Fibroblast of mammary gland (primary cell): ENCODE results near the gene CDH22.

ENCODE experiments used
- DNase-seq: peaks from one replicate; pipeline ENCODE4 v3.0.0-alpha.2; 2010; ENCODE audit warnings: low read depth
- H3K4me3 ChIP-seq: 2 replicates; pipeline ENCODE4 v1.5.1; 2011; ENCODE audit warnings: low read depth, mild to moderate bottlenecking, low read length, moderate library complexity; ENCODE audit not compliant: control insufficient read depth
- CTCF ChIP-seq: conservative IDR thresholded peaks from 2 replicates; pipeline ENCODE4 v1.5.1; 2011; ENCODE audit warnings: low read depth, low read length, inconsistent platforms; ENCODE audit not compliant: control insufficient read depth, insufficient read depth

Gene CDH22

GRCh38 chr20:46343348-46343974 lies 35.2 kb upstream of the CDH22 start:
- DNase-seq, result no peak
- no peak overlapping the region for H3K4me3 ChIP-seq

GRCh38 chr20:46342451-46343347 lies 34.4 kb upstream of the CDH22 start:
- TF ChIP-seq CTCF, result no peak
- H3K4me3 ChIP-seq, result no peak overlapping the region
- DNase-seq, result no peak

More at GRCh38 chr20:46343348-46343974, 35.2 kb upstream of the CDH22 start:
- no peak for TF ChIP-seq CTCF

GRCh38 chr20:46342010-46342378 lies 33.7 kb upstream of the CDH22 start:
- no peak for TF ChIP-seq CTCF
- H3K4me3 ChIP-seq, result no peak overlapping the region
- no peak for DNase-seq

GRCh38 chr20:46341074-46342009 lies 33.0 kb upstream of the CDH22 start:
- no peak for DNase-seq

GRCh38 chr20:46339037-46339436 lies 30.7 kb upstream of the CDH22 start:
- no peak overlapping the region for H3K4me3 ChIP-seq
- DNase-seq, result no peak
- TF ChIP-seq CTCF, result no peak

More at GRCh38 chr20:46341074-46342009, 33.0 kb upstream of the CDH22 start:
- no peak for TF ChIP-seq CTCF
- no peak overlapping the region for H3K4me3 ChIP-seq

GRCh38 chr20:46336735-46337134 lies 28.4 kb upstream of the CDH22 start:
- no peak for TF ChIP-seq CTCF
- no peak overlapping the region for H3K4me3 ChIP-seq
- no peak for DNase-seq
